ENCODE data around the gene UPP1.

GRCh38 chr7:48101968-48102367, 12.9 kb downstream of the UPP1 start:
- no peak for TF ChIP-seq CTCF (IDR thresholded peaks at IDR 0.05)
- no peak for TF ChIP-seq POLR2A (IDR thresholded peaks at IDR 0.05; ENCODE audit: low read depth)
- no peak for TF ChIP-seq EP300 (IDR thresholded peaks at IDR 0.05)
- TF ChIP-seq POLR2AphosphoS5 (IDR thresholded peaks at IDR 0.05): no peak
